Dendritic cell treated with granulocyte-macrophage colony-stimulating factor and Interleukin-4, amounts not matched to agents 40 ng/mL and 50 ng/mL, for 4 days (primary cell): ENCODE measurements around the gene KCNJ10.

Experiments used
- H3K27ac Mint-ChIP-seq: one replicate; pipeline ENCODE4 v1.8.0; 2022; ENCODE audit warnings: mild to moderate bottlenecking, mixed read lengths
- H3K27me3 Mint-ChIP-seq: one replicate; pipeline ENCODE4 v1.8.0; 2022; ENCODE audit warnings: mild to moderate bottlenecking, mixed read lengths
- H3K36me3 Mint-ChIP-seq: one replicate; pipeline ENCODE4 v1.8.0; 2022; ENCODE audit warnings: low read depth, mixed read lengths
- H3K4me1 Mint-ChIP-seq: one replicate; pipeline ENCODE4 v1.8.0; 2022; ENCODE audit warnings: low read depth, mixed read lengths
- H3K4me3 Mint-ChIP-seq: one replicate; pipeline ENCODE4 v1.8.0; 2022; ENCODE audit warnings: mild to moderate bottlenecking, moderate library complexity, mixed read lengths
- H3K9me3 Mint-ChIP-seq: one replicate; pipeline ENCODE4 v1.8.0; 2022; ENCODE audit warnings: mixed read lengths
- intact Hi-C: fragments of 100-400 bp; cut with micrococcal nuclease; formaldehyde crosslinking; loops from one replicate; pipeline ENCODE4 v1.15.0; 2022

Gene KCNJ10

GRCh38 chr1:160004425-160004824, 65.5 kb downstream of the KCNJ10 start:
- Mint-ChIP-seq H3K9me3 (no peaks in the 10 kb centered on the region), H3K27me3 (no peaks in the 10 kb centered on the region), H3K4me3 (no peak overlapping the region), H3K27ac (no peak overlapping the region), H3K4me1 (peaks cover 7% of the 10 kb centered on the region), H3K36me3 (no peaks in the 10 kb centered on the region)
- intact Hi-C loops: no loop called here

GRCh38 chr1:160004001-160004400, 66.0 kb downstream of the KCNJ10 start:
- Mint-ChIP-seq H3K4me1 (peaks cover 7% of the 10 kb centered on the region), H3K36me3 (no peaks in the 10 kb centered on the region), H3K27me3 (peaks cover 3% of the 10 kb centered on the region), H3K9me3 (no peaks in the 10 kb centered on the region), H3K27ac (no peak overlapping the region), H3K4me3 (no peak overlapping the region)
- intact Hi-C loops: no loop called here

GRCh38 chr1:160001440-160001839, 68.5 kb downstream of the KCNJ10 start:
- Mint-ChIP-seq H3K4me1 (peaks cover 7% of the 10 kb centered on the region), H3K4me3 (no peak overlapping the region), H3K27me3 (peaks cover 12% of the 10 kb centered on the region), H3K36me3 (no peaks in the 10 kb centered on the region), H3K9me3 (no peaks in the 10 kb centered on the region), H3K27ac (no peak overlapping the region)
- intact Hi-C loops: no loop called here

GRCh38 chr1:159999204-159999603, 70.8 kb downstream of the KCNJ10 start:
- Mint-ChIP-seq H3K27ac (no peak overlapping the region), H3K27me3 (peaks cover 15% of the 10 kb centered on the region), H3K4me3 (no peak overlapping the region), H3K9me3 (no peaks in the 10 kb centered on the region), H3K36me3 (no peaks in the 10 kb centered on the region), H3K4me1 (peaks cover 5% of the 10 kb centered on the region)
- intact Hi-C loops: no loop called here

GRCh38 chr1:159996653-159997052, 73.3 kb downstream of the KCNJ10 start:
- H3K27me3 Mint-ChIP-seq: peaks cover 15% of the 10 kb centered on the region
- H3K27ac Mint-ChIP-seq: no peak overlapping the region
- peaks cover 2% of the 10 kb centered on the region for H3K4me1 Mint-ChIP-seq
- intact Hi-C loops: no loop called here
- H3K4me3 Mint-ChIP-seq: no peak overlapping the region
- H3K9me3 Mint-ChIP-seq: no peaks in the 10 kb centered on the region
- no peaks in the 10 kb centered on the region for H3K36me3 Mint-ChIP-seq

- H3K4me3 Mint-ChIP-seq: no peak overlapping the region
- no peak overlapping the region for H3K27ac Mint-ChIP-seq
- H3K9me3 Mint-ChIP-seq: no peaks in the 10 kb centered on the region
- H3K4me1 Mint-ChIP-seq: peaks cover 5% of the 10 kb centered on the region
- intact Hi-C loops: no loop called here
- H3K27me3 Mint-ChIP-seq: peaks cover 15% of the 10 kb centered on the region
- H3K36me3 Mint-ChIP-seq: no peaks in the 10 kb centered on the region
Observed at GRCh38 chr1:159994896-159995295, 75.1 kb downstream of the KCNJ10 start.

GRCh38 chr1:159993911-159994310, 76.0 kb downstream of the KCNJ10 start:
- Mint-ChIP-seq H3K4me1 (peaks cover 5% of the 10 kb centered on the region), H3K27me3 (peaks cover 12% of the 10 kb centered on the region), H3K4me3 (no peak overlapping the region), H3K9me3 (no peaks in the 10 kb centered on the region), H3K36me3 (no peaks in the 10 kb centered on the region), H3K27ac (no peak overlapping the region)
- intact Hi-C loops: no loop called here

GRCh38 chr1:159992161-159992560, 77.8 kb downstream of the KCNJ10 start:
- H3K4me3 Mint-ChIP-seq: no peak overlapping the region
- no peaks in the 10 kb centered on the region for H3K9me3 Mint-ChIP-seq
- no peaks in the 10 kb centered on the region for H3K36me3 Mint-ChIP-seq
- H3K27ac Mint-ChIP-seq: no peak overlapping the region
- peaks cover 5% of the 10 kb centered on the region for H3K4me1 Mint-ChIP-seq
- intact Hi-C loops: no loop called here
- H3K27me3 Mint-ChIP-seq: peaks cover 6% of the 10 kb centered on the region

GRCh38 chr1:159991513-159991912, 78.4 kb downstream of the KCNJ10 start:
- H3K4me3 Mint-ChIP-seq: no peak overlapping the region
- H3K27me3 Mint-ChIP-seq: peaks cover 5% of the 10 kb centered on the region
- intact Hi-C loops: no loop called here
- H3K27ac Mint-ChIP-seq: no peak overlapping the region
- H3K9me3 Mint-ChIP-seq: no peaks in the 10 kb centered on the region
- no peaks in the 10 kb centered on the region for H3K36me3 Mint-ChIP-seq
- peaks cover 5% of the 10 kb centered on the region for H3K4me1 Mint-ChIP-seq

GRCh38 chr1:159990005-159990404, 80.0 kb downstream of the KCNJ10 start:
- H3K27ac Mint-ChIP-seq: no peak overlapping the region
- H3K9me3 Mint-ChIP-seq: no peaks in the 10 kb centered on the region
- intact Hi-C loops: no loop called here
- no peaks in the 10 kb centered on the region for H3K36me3 Mint-ChIP-seq
- H3K4me3 Mint-ChIP-seq: no peak overlapping the region
- peaks cover 5% of the 10 kb centered on the region for H3K4me1 Mint-ChIP-seq
- H3K27me3 Mint-ChIP-seq: peaks cover 3% of the 10 kb centered on the region

- Mint-ChIP-seq H3K27ac (no peak overlapping the region), H3K27me3 (peaks cover 4% of the 10 kb centered on the region), H3K4me1 (peaks cover 5% of the 10 kb centered on the region), H3K9me3 (no peaks in the 10 kb centered on the region), H3K4me3 (no peak overlapping the region), H3K36me3 (no peaks in the 10 kb centered on the region)
- intact Hi-C loops: no loop called here
Observed at GRCh38 chr1:159989581-159989980, 80.4 kb downstream of the KCNJ10 start.

- Mint-ChIP-seq H3K4me3 (no peak overlapping the region), H3K4me1 (peaks cover 5% of the 10 kb centered on the region), H3K27ac (no peak overlapping the region), H3K27me3 (peaks cover 10% of the 10 kb centered on the region), H3K36me3 (no peaks in the 10 kb centered on the region), H3K9me3 (no peaks in the 10 kb centered on the region)
- intact Hi-C loops: no loop called here
Observed at GRCh38 chr1:159988006-159988405, 82.0 kb downstream of the KCNJ10 start.

GRCh38 chr1:159987186-159987585, 82.8 kb downstream of the KCNJ10 start:
- intact Hi-C loops: no loop called here
- Mint-ChIP-seq H3K36me3 (no peaks in the 10 kb centered on the region), H3K4me3 (no peak overlapping the region), H3K9me3 (no peaks in the 10 kb centered on the region), H3K27ac (no peak overlapping the region), H3K4me1 (peaks cover 9% of the 10 kb centered on the region), H3K27me3 (peaks cover 11% of the 10 kb centered on the region)

- H3K27me3 Mint-ChIP-seq: peaks cover 13% of the 10 kb centered on the region
Observed at GRCh38 chr1:159986531-159986930, 83.4 kb downstream of the KCNJ10 start.

GRCh38 chr1:159986093-159986492, 83.9 kb downstream of the KCNJ10 start:
- Mint-ChIP-seq H3K4me3 (no peak overlapping the region), H3K36me3 (no peaks in the 10 kb centered on the region), H3K27ac (no peak overlapping the region), H3K9me3 (no peaks in the 10 kb centered on the region), H3K4me1 (peaks cover 5% of the 10 kb centered on the region), H3K27me3 (peaks cover 13% of the 10 kb centered on the region)
- intact Hi-C loops: no loop called here

More at GRCh38 chr1:159986531-159986930, 83.4 kb downstream of the KCNJ10 start:
- Mint-ChIP-seq H3K4me3 (no peak overlapping the region), H3K27ac (no peak overlapping the region), H3K9me3 (no peaks in the 10 kb centered on the region), H3K36me3 (no peaks in the 10 kb centered on the region), H3K4me1 (peaks cover 8% of the 10 kb centered on the region)
- intact Hi-C loops: no loop called here
